Measurements from ENCODE around the gene LCN6. TPM values are rescaled to one million over a fixed set of nuclear protein-coding genes. Genes with fewer than 3 reads are reported as not detected.

The LCN6 gene
- total RNA-seq, 1 donor from 2014 or later = not detected

DNA sequence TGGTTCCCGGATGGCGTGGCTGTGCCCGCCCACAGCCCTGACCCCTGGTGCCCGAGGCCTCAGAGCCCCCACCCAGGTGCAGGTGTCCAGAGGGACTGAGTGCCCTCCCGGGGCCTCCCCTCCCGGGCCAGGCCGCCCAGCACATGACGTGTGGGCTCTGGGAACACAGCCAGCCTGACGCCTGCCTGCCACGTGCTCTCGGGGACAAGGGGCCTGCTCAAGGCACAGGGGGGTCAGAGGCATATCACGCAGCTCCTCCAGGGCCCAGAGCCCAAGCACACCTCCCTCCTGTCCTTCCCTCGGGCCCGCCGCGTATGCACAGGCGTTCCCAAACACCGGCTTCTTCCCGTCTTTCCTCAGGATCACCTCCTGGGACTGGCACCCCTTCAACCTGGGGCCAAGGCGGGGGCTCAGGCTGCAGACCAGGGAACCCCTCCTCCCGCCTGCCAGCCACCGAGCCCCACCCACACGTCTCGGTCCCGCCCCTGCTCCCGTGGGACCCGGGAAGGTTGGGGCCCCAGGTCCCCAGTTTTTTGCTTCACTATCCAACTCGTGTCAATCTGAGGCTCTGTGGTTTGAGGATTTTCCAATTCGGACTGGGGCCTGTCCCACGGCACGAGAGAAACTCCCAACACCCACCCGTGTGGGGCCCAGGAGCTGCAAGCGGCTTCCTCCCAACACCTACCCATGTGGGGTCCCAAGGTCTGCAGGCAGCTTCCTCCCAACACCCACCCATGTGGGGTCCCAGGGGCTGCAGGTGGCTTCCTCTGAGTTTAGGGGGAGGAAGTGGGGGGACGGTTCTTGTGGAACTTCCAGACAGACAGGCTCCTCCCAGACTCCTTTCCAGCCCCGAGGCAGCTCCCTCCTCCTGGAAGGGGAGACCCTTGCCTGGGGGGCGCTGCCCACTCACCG is 7.1 kb downstream of the LCN6 start:
- Mint-ChIP-seq H3K36me3 (no peaks in the 10 kb centered on the region), H3K9me3 (no peaks in the 10 kb centered on the region), H3K4me3 (no peak overlapping the region), H3K27me3 (ENCODE audit: insufficient read depth, low read depth) (peaks cover 11% of the 10 kb centered on the region), H3K4me1 (no peaks in the 10 kb centered on the region), H3K27ac (no peak overlapping the region)
- TF ChIP-seq, protein P1, sequence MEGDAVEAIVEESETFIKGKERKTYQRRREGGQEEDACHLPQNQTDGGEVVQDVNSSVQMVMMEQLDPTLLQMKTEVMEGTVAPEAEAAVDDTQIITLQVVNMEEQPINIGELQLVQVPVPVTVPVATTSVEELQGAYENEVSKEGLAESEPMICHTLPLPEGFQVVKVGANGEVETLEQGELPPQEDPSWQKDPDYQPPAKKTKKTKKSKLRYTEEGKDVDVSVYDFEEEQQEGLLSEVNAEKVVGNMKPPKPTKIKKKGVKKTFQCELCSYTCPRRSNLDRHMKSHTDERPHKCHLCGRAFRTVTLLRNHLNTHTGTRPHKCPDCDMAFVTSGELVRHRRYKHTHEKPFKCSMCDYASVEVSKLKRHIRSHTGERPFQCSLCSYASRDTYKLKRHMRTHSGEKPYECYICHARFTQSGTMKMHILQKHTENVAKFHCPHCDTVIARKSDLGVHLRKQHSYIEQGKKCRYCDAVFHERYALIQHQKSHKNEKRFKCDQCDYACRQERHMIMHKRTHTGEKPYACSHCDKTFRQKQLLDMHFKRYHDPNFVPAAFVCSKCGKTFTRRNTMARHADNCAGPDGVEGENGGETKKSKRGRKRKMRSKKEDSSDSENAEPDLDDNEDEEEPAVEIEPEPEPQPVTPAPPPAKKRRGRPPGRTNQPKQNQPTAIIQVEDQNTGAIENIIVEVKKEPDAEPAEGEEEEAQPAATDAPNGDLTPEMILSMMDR (IDR thresholded peaks at IDR 0.05) = no peak
- no peak for TF ChIP-seq EZH2phosphoT487 (IDR thresholded peaks at IDR 0.05)
- H3K36me3 ChIP-seq = no peaks in the 10 kb centered on the region
- no peak overlapping the region for H2AFZ ChIP-seq (replicated peaks)
- no peak for DNase-seq (ENCODE audit: low spot score)
- H4K20me1 ChIP-seq (ENCODE audit: low read depth) = no peaks in the 10 kb centered on the region
- H3K79me2 ChIP-seq (ENCODE audit: low read depth) = no peaks in the 10 kb centered on the region
- H3K27me3 ChIP-seq = peaks cover 6% of the 10 kb centered on the region
- H3K4me2 ChIP-seq = no peak overlapping the region
- H3F3A ChIP-seq (ENCODE audit: low read depth) = no peaks in the 10 kb centered on the region
- no peak overlapping the region for H3K9ac ChIP-seq
- H3K4me3 ChIP-seq = no peak overlapping the region
- H3K4me1 ChIP-seq = peaks cover 11% of the 10 kb centered on the region
- no peak overlapping the region for H3K27ac ChIP-seq
- no peaks in the 10 kb centered on the region for H3K9me3 ChIP-seq (ENCODE audit: low read depth)

GRCh38 chr9:136740491-136740890 is 7.8 kb downstream of the LCN6 start:
- H3K27ac ChIP-seq = no peak overlapping the region
- H3K4me1 ChIP-seq = peaks cover 11% of the 10 kb centered on the region
- H3K79me2 ChIP-seq (ENCODE audit: low read depth) = no peaks in the 10 kb centered on the region
- no peak overlapping the region for H2AFZ ChIP-seq (replicated peaks)
- DNase-seq (ENCODE audit: low spot score) = no peak
- no peaks in the 10 kb centered on the region for H3K9me3 Mint-ChIP-seq
- peaks cover 12% of the 10 kb centered on the region for H3K27me3 Mint-ChIP-seq (ENCODE audit: insufficient read depth, low read depth)
- TF ChIP-seq EZH2 (IDR thresholded peaks at IDR 0.05) (no peak), EZH2phosphoT487 (IDR thresholded peaks at IDR 0.05) (no peak)
- TF ChIP-seq, protein P1 (IDR thresholded peaks at IDR 0.05) = no peak
- H3K4me2 ChIP-seq = no peak overlapping the region
- H3K36me3 ChIP-seq = no peaks in the 10 kb centered on the region
- no peaks in the 10 kb centered on the region for H3K4me1 Mint-ChIP-seq
- peaks cover 6% of the 10 kb centered on the region for H3K27me3 ChIP-seq
- H3K4me3 Mint-ChIP-seq = no peak overlapping the region
- no peak overlapping the region for H3K27ac Mint-ChIP-seq
- no peak overlapping the region for H3K9ac ChIP-seq
- no peaks in the 10 kb centered on the region for H3K9me3 ChIP-seq (ENCODE audit: low read depth)
- no peaks in the 10 kb centered on the region for H3K36me3 Mint-ChIP-seq
- no peaks in the 10 kb centered on the region for H4K20me1 ChIP-seq (ENCODE audit: low read depth)
- no peaks in the 10 kb centered on the region for H3F3A ChIP-seq (ENCODE audit: low read depth)
- H3K4me3 ChIP-seq = no peak overlapping the region

DNA sequence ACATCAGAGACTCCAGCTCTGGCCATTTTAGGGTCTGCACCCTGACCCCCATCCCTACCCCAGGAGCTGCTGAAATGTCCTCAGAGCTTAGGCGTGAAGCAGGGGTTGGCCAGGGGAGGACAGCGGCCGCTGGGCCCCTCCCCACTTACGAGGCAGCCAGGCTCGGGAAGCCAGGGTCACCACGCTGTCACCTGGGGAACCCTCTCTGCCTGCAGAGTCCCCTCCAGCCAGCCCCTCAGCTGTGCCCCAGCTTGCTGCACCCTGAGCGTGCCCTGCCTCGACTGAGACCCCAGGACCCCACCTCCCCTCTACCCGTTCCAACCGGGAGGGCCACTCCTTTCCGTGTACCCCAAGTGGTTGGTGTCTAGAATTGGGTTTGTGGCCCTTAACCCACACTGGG is 8.3 kb downstream of the LCN6 start:
- Histone ChIP-seq H3K9ac (no peak overlapping the region), H3K4me3 (no peak overlapping the region), H3K27ac (no peak overlapping the region), H3K36me3 (no peaks in the 10 kb centered on the region), H2AFZ (replicated peaks) (no peak overlapping the region), H3K4me2 (no peak overlapping the region), H4K20me1 (ENCODE audit: low read depth) (no peaks in the 10 kb centered on the region), H3F3A (ENCODE audit: low read depth) (no peaks in the 10 kb centered on the region), H3K9me3 (ENCODE audit: low read depth) (no peaks in the 10 kb centered on the region), H3K79me2 (ENCODE audit: low read depth) (no peaks in the 10 kb centered on the region), H3K27me3 (peaks cover 6% of the 10 kb centered on the region), H3K4me1 (peaks cover 11% of the 10 kb centered on the region)
- TF ChIP-seq EZH2 (IDR thresholded peaks at IDR 0.05) (no peak), EZH2phosphoT487 (IDR thresholded peaks at IDR 0.05) (no peak)
- TF ChIP-seq, protein P1 (IDR thresholded peaks at IDR 0.05) = no peak
- Mint-ChIP-seq H3K36me3 (no peaks in the 10 kb centered on the region), H3K27me3 (ENCODE audit: insufficient read depth, low read depth) (peaks cover 12% of the 10 kb centered on the region), H3K4me1 (no peaks in the 10 kb centered on the region), H3K27ac (no peak overlapping the region), H3K4me3 (no peak overlapping the region), H3K9me3 (no peaks in the 10 kb centered on the region)
- DNase-seq (ENCODE audit: low spot score) = no peak
